GM19455 (cell line): ENCODE measurements around the gene PADI3.

Source experiments
- ATAC-seq: cut with Tn5 transposase; IDR thresholded peaks from one replicate; pipeline ENCODE4 v1.9.1; 2021; ENCODE audit not compliant: unreplicated experiment

The PADI3 gene

DNA sequence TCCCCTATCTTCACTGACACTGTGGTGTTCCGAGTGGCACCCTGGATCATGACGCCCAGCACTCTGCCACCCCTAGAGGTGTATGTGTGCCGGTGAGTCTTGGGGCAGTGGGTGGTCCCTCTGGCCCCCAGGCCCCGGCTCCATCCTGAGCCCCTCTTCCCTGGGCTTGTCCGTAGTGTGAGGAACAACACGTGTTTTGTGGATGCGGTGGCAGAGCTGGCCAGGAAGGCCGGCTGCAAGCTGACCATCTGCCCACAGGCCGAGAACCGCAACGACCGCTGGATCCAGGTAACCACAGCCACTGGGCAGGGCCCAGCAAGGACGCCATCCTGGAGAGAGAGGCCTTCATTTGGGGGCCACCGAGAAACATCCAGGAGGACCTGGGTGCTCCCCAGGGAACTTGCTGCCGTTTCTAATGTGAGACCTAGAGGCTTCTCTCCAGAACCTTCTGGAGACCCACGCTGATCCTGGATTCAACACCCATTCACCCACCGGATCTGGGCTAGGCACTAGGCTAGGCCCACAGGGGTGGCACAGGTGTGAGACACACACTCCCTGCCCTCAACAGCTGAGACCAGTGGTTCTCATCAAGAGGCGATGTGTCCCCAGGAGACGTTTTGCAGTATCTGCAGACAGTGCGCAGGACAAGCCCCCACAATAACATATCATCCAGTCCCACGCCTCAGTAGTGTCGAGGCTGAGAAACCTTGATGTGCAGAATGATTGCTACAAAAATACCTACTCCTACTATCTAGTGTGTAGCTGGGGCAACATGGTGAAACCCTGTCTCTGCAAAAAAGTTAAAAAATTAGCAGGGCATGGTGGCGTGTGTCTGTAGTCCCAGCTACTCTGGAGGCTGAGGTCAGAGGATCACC is 22.2 kb downstream of the PADI3 start:
- no peak for ATAC-seq

DNA sequence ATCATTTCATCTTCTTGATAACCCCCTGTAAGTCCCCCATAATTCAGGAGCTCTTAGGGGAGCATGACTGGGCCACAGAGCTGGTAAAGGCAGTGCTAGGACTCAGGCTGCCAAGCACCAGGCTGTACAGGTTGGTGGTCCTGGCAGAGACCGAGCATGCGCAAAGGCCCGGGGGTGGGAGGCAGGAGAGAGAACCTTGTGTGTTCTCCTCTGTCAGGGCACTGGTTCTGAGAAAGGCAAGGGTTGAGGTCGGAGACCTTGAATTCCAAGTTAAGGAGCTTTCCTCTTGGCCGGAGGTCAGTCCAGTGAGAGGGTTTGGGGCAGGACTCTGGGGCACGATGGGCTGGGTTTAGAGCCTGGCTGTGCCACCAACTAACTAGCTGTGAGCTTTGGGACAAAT is 23.2 kb downstream of the PADI3 start:
- ATAC-seq: no peak

DNA sequence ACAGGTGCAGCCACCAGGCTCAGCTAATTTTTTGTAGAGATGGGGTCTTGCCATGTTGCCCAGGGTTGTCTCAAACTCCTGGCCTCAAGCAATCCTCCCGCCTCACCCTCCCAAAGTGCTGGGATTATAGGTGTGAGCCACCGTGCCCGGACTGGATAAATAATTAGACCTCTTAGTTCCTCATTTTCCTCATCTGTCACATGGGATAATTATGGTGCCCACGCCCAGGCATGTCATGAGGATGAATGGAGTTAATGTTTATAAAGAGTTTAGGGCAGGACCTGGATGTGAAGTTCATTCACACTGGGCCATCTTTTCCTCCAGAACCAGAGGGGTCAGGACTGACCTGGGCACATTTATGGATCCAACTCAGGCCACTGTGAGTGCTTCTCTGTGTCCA is 23.7 kb downstream of the PADI3 start:
- no peak for ATAC-seq

DNA sequence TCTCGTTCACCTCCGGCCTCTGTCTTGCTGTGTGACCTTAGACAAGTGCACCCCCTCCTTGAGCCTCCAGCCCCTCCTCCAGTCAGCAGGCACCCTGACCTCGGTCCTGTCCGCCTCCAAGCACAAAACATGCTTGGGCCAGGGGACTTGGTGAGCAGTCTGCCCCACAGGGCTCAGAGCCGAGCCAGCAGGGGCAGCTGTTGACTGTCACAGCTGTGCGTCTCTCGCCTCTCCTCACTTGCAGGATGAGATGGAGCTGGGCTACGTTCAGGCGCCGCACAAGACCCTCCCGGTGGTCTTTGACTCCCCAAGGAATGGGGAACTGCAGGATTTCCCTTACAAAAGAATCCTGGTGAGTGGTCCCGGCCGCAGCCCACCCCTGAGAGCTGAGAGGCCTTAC is 24.2 kb downstream of the PADI3 start:
- ATAC-seq: no peak

DNA sequence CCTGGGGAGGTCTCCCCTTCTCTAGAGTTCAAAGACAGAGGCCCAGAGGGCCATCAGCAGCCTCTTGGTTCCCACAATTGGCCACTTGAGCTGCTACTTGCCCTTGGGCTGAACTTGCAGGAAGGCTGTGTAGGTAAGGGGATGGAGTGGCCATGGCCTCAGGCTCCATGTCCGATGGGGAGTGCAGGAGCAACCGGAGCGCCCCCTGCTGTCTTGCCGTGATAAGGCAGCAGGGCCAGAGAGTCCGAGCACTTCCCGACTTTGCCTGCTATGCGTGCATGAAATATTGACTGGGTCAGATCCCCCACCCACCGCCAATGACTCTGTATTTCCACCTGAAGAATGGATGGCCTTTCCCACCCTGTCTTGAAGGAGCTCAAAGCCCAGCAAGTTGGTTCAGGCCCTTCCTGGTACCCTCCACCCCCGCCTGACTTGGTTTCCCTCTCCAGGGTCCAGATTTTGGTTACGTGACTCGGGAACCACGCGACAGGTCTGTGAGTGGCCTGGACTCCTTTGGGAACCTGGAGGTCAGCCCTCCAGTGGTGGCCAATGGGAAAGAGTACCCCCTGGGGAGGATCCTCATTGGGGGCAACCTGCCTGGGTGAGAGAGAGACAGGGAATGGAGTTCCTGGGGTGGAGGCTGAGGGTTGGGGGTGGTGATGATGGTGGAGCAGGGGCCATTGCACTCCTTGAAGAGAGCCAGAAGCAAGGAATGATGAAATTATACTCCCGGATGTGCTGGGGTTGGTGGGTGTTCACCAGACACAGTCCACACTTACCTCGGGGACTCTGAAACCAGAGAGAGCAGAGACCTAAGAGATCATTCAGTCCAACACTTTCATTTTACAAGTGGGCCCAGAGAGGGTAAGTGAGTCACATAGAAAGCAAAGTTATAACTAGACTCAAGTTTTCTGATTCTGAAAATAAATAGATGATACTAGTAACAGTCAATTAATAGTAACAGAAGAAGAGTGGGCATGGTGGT is 25.6 kb downstream of the PADI3 start:
- ATAC-seq: peak; percentile 71

DNA sequence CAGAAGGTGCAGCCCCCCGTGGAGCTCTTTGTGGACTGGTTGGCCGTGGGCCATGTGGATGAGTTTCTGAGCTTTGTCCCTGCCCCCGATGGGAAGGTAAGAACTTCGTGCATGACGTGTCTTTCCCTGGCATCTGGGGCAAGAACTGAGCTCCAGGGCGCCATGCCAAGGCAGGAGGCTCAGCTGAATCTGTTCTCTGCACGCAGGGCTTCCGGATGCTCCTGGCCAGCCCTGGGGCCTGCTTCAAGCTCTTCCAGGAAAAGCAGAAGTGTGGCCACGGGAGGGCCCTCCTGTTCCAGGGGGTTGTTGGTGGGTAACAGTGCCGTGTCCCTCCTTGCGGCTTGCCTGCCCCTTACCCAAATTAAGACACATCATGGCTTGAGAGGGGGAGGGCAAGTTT is 27.7 kb downstream of the PADI3 start:
- ATAC-seq: no peak

DNA sequence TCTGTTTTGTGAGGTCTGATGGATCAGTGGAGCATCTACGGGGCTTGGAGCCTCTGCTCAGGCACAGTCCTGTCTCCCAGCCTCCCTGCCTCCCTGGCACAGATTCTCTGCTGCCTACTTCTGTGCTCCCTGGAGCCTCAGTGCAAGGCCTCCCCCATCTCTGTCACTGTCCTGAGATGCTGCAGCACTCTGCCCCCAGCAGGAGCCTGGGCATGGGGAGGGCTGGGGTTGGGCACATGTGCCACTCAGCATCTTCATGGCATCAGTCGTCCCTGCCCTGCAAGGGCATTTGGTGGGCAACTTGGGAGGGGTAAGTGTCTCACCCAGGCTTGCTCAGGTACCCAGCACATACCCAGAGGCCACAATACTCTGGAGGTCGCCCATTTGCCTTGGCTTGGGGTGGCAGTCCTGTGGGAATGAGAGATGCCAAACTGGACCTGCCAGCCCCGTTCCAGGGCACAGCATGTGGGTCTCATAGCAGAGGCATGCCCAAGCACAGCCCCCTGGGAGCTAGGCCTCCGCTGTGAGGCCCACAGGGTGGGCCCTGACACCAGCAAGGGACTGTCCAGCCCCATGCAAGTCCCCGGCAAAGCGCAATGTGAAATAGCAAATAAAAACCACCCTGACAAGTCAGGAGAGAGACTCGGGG is 28.7 kb downstream of the PADI3 start:
- no peak for ATAC-seq

DNA sequence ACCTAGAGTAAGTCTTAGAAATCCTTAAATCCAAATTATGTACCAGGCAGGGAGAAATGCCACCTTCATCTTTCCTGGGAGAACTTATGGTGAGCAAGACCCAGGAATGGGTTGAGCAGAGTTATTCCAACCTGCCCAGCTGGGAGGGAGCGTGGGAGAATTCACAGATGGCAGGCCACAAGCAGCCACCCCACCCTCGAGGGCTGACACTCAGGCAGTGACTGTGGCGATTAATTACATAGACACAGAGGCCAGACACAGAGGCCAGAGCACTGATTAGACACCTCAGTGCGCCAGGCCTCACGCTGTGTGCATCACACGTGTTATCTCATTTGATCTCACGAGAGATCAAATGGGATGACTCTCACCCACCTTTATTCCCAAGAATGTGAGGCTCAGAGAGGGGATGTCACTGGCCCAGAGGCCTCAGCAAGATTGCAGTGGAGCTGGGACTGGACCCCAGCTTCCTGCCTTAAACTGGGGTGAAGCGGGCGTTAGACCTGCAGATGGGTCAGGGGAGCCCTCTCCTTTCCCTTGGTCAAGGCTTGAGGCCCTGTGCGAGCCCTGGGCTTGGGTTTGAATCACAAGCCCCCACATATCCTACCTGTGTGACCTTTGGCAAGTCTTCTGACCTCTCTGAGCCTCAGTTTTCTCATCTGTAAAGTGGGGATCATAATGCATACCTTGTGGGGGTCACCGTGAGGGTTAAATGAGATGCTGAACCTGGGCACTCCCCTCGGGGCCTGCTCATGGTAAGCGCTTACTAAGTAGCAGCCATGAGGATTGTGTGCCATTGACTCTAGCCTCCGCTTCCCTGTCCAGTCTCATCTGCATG is 30.3 kb downstream of the PADI3 start:
- ATAC-seq: no peak

DNA sequence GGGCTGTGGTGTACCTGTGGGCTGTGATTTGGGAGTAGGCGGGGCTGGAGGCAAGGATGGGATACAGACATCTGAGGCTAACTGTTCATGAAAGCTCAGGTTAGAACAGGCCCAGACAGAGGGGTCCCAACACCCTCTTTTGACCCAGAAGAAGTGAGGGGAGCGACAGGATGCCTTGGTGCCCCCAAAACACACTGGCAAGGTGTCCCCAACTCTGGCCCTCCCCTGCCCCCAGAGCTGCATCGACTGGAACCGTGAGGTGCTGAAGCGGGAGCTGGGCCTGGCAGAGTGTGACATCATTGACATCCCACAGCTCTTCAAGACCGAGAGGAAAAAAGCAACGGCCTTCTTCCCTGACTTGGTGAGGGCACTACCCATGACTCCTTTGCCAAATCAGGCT is 31.5 kb downstream of the PADI3 start:
- ATAC-seq: no peak

DNA sequence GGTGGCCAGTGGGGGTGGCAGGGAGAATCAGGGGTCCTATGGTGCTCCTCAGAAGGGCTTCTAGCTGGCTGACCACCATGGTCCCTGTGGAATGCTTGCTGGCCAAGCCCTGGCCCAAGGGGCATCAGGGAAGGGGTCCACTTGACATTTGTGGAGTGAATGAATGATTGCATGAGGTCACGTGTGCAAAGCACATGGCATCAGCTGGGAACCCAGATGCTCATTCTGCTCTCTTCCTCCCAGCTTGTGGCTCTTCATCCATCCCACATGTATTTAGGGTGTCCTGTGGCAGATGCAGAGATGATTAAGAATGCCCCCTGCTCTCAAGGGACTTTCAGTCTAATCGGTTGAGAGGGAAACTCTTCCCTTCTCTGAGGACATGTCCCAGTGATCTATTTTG is 32.0 kb downstream of the PADI3 start:
- ATAC-seq: no peak

DNA sequence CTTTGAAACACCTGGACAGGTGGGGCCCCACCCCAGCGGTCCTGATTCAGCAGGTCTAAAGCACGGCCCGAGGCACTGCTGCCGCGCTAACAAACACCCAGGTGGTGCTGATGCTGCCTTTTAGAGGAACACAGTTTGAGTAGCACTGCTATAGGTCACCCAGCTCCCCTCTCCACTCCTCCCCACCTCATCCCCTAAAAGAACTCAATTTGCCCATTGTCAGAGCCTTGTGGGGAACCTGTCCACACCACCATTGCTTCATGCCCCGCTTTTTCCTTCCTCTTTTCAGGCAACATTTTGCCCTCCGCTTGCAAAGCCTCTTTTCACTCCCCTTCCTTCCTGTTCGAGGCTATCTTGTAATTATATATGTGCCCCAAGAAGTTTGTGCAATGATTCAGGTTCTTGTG is 32.9 kb downstream of the PADI3 start:
- ATAC-seq: no peak

DNA sequence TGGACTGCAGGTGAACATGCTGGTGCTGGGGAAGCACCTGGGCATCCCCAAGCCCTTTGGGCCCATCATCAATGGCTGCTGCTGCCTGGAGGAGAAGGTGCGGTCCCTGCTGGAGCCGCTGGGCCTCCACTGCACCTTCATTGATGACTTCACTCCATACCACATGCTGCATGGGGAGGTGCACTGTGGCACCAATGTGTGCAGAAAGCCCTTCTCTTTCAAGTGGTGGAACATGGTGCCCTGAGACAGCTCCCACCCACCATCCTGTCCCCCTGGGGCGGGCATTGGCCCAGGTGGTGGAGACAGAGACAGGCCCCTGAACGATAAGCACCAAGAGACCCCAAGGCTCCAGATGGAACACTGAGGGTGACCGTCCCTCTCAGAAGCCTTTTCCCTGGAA is 33.9 kb downstream of the PADI3 start:
- ATAC-seq: no peak

DNA sequence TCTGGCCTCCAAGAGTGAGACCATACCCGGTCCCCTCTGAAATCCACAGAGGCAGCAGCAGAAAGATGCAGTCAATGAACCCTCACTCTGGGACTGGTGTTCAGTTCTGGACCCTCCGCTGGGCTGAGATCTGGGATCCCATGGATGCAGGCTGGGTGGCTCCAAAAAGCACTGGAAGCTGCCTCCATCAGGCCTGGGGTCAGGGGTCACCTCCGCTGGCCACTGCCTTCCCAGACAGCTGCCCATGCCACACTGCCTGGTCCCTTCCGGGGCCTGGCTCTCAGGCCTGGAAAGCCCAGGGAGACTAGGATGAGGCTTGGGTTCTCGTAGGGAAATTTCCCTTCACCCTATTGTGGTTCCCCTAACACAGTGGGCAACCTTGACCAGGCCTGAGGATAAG is 37.7 kb downstream of the PADI3 start:
- ATAC-seq: no peak

DNA sequence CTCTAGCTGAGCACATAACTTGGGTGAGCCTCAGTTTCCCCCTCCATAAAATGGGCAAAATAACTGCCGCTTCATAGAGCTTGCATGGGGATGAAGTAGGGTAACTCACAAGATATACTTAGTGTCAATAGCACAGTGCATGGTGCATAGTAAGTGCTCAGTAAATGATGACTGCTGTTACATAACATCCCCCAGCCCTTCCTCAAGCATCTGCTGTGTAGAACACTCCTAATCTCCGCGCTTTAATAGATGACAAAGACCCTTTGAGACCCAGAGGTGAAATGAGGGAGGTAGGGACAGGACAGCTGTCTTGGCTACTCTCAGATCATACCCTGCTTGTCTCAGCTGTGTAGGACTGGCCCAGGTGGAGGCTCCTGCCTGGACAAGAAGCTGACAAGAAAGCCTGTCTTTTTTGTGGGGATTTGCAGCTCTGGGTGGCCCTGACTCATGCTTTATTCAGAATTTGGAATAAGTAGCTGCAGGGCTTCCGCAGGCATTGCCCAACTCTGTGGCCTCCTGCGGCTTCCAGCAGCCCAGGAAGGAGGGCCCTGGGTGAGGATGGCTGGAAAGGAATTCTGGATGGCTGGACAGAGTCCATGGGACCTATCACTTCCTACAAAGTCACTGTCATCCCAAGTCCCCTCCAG is 38.4 kb downstream of the PADI3 start:
- no peak for ATAC-seq

DNA sequence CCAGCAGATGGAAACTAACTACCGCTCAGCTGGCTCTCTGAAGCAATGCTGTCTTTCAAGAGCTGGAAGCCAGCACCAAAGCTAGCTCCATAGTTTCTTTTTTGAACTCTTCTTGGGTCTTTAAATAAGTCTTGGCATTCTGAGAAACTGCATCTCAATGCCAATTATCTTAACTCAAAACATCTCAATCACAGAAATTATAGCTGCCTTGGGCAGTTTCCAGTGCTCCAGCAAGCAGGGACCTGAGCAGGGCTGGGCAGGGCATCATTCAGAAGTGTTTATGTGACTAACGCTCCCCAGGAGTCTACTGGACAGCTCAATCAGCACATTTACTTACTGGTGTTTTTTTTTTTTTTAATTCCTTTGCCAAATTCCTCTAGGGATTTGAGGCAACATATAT is 40.8 kb downstream of the PADI3 start:
- no peak for ATAC-seq

DNA sequence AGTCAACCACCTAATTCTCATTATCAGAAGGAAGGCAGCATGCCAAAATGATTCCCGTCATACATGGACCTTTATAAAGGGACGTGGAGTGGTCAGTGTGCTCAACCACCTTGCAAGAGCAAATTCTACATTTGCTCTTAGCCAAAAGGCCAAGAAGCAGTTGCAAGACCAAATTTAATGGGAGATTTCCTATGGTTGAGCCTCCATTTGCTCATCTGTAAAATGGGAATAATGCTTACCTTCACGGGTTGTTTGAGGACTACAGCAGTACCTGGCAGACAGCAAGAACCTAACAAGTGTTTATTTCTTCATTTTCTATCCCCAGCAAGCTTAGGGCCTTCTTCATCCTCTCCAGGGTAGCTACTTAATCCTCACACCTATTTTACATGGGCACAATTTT is 41.7 kb downstream of the PADI3 start:
- ATAC-seq: no peak

DNA sequence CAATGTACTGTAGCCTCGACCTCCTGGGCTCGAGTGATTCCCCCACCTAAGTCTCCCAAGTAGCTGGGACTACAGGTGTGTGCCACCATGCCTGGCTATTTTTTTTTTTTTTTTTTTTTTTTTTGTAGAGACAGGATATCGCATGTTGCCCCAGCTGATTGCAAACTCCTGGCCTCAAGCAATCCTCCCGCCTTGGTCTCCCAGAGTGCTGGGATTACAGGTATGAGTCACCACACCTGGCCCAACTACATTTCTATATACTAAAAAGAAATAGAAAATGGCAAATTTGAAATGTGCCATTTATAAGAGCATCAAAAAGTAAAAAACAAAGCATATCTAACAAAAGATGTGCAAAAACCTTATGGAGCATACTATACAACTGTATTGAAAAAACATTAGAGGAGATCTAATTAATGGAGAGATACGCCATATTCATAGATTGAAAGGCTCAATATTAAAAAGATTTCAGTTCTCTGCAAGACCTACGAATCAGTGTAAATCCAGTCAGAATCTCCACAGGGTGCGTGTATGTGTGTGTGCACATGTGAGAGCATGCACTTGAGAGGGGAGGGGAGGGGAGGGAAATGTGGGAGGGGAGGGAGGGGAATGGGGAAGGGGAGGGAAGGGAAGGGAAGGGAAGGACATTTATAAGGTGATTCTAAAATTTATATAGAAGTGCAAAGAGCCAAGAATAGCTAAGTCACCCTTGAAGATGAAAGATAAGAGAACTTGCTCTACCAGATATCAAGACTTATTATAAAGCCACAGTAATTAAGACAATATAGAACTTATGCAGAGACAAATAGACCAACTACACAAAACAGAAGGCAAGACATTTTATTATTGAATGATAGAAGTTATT is 43.6 kb downstream of the PADI3 start:
- ATAC-seq: no peak

DNA sequence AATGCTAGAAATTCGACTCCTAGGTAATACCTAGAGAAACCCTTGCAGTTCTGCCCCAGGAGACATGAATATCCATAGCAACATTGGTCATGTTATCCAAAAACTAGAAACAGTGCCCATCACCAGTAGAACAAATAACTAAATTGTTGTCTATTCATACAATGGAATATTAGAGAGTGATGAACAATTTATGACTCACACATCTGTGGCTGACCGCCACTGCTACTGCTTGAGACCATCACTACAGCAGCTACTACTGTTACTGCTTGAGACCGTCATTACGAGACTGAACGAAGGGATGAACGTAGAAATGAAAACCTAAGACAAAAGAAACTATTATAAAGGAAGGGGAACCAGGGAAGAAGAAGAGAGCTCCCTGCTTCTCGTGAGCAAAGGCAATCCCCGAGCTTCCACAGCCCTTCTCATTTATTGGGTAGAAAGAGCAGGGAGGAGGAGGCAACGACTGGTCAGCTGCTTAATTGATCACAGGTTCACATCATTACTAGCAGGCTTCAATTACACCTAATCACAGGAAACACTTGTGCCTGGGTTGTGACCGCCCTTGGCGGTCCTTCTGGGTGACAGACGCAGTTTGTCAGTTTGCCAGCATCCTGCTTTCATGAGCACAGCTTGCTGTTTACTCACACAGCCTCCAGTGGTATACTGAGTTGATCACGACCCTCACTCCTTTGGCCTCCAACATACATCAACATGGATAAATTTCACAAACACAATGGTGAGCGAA is 45.0 kb downstream of the PADI3 start:
- ATAC-seq: no peak
